ENCODE measurements around the gene H2AZ1.
A peak's percentile ranks its signal among the peaks of the same experiment; 100 is the strongest.

H2AZ1 gene

GRCh38 chr4:99945718-99946355, 4.2 kb downstream of the H2AZ1 start:
- FAIRE-seq: no peak

GRCh38 chr4:99943904-99944437, 6.1 kb downstream of the H2AZ1 start:
- no peak for FAIRE-seq

- no peak for FAIRE-seq
Observed at GRCh38 chr4:99938243-99938753, 11.8 kb downstream of the H2AZ1 start.

DNA sequence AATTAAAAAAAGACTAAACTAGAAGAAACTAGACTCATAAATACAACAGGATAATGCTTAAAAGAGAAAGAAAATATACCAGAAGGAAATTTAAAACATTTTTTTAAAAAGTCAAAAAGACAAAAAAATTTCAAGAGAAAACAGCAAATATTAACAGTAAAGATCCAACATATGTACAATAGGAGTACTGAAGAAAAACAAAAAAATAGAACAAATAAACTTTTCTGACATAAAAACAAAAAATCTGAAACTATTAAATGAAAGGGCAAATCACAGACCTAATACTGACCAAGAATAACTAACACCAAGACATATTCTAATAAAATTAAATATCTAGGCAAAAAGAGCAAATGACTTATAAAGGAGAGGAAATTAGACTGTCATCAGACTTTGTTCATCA, 15.2 kb downstream of the H2AZ1 start:
- peak; percentile 85 for FAIRE-seq

- FAIRE-seq: peak; percentile 33
Observed at GRCh38 chr4:99927566-99927965, 22.5 kb downstream of the H2AZ1 start.

- FAIRE-seq: no peak
Observed at GRCh38 chr4:99921174-99921573, 28.9 kb downstream of the H2AZ1 start.

- no peak for FAIRE-seq
Observed at GRCh38 chr4:99918656-99919055, 31.4 kb downstream of the H2AZ1 start.

GRCh38 chr4:99917575-99917974, 32.5 kb downstream of the H2AZ1 start:
- no peak for FAIRE-seq

- no peak for FAIRE-seq
Observed at GRCh38 chr4:99915449-99915848, 34.6 kb downstream of the H2AZ1 start.
